ENCODE results near the gene UBQLNL. TPM values are rescaled to one million over a fixed set of nuclear protein-coding genes. Genes with fewer than 3 reads are reported as not detected.

The UBQLNL gene
- total RNA-seq, 1 donor from 2014 or later, result 0.17 TPM

Other genes starting within 250 kb of the UBQLNL start
- gene HBE1, start 246.8 kb downstream of the UBQLNL start, total RNA-seq, result not detected
- gene OR51B4, start 214.8 kb downstream of the UBQLNL start, total RNA-seq, result not detected
- gene OR51B2, start 192.4 kb downstream of the UBQLNL start, total RNA-seq, result not detected
- not detected for gene OR51B5, start 173.2 kb downstream of the UBQLNL start, total RNA-seq
- not detected for gene OR51B6, start 165.2 kb downstream of the UBQLNL start, total RNA-seq
- not detected for gene OR51M1, start 132.9 kb downstream of the UBQLNL start, total RNA-seq
- not detected for gene OR51Q1, start 94.6 kb downstream of the UBQLNL start, total RNA-seq
- gene OR51I1, start 75.2 kb downstream of the UBQLNL start, total RNA-seq, result not detected
- not detected for gene OR51I2, start 67.4 kb downstream of the UBQLNL start, total RNA-seq
- not detected for gene OR52D1, start 28.0 kb downstream of the UBQLNL start, total RNA-seq
- not detected for gene UBQLN3, start 6.7 kb downstream of the UBQLNL start, total RNA-seq
- not detected for gene OR52H1, start 31.8 kb upstream of the UBQLNL start, total RNA-seq
- not detected for gene OR52B6, start 64.2 kb upstream of the UBQLNL start, total RNA-seq
- gene TRIM6, start 79.9 kb upstream of the UBQLNL start, total RNA-seq, result 1.5 TPM
- 1.6 TPM for gene TRIM34, start 108.3 kb upstream of the UBQLNL start, total RNA-seq
- gene TRIM5, start 168.4 kb upstream of the UBQLNL start, total RNA-seq, result 6.8 TPM
- 19.2 TPM for gene TRIM22, start 173.1 kb upstream of the UBQLNL start, total RNA-seq
- not detected for gene OR56B1, start 219.7 kb upstream of the UBQLNL start, total RNA-seq
- not detected for gene OR52N4, start 237.5 kb upstream of the UBQLNL start, total RNA-seq